ENCODE data around the gene RGS6. TPM values are rescaled to one million over a fixed set of nuclear protein-coding genes. Genes with fewer than 3 reads are reported as not detected.

Gene RGS6
- total RNA-seq, 1 donor from 2014 or later, result 2.8 TPM

GRCh38 chr14:72528059-72528862 is 596.0 kb downstream of the RGS6 start:
- Mint-ChIP-seq H3K9me3 (peaks cover 7% of the 10 kb centered on the region), H3K4me1 (peaks cover 4% of the 10 kb centered on the region), H3K36me3 (ENCODE audit: low read depth) (peaks cover under 1% of the 10 kb centered on the region), H3K4me3 (no peak overlapping the region), H3K27ac (ENCODE audit: unreplicated experiment) (no peak overlapping the region), H3K27me3 (ENCODE audit: low read depth) (no peaks in the 10 kb centered on the region)
- DNase-seq (ENCODE audit: low read depth, low spot score), result no peak
- no peak for TF ChIP-seq CTCF (conservative IDR thresholded peaks at IDR 0.05)

GRCh38 chr14:72528863-72529175 is 596.6 kb downstream of the RGS6 start:
- no peak for TF ChIP-seq CTCF (conservative IDR thresholded peaks at IDR 0.05)
- H3K4me1 Mint-ChIP-seq, result peaks cover 4% of the 10 kb centered on the region
- peaks cover 12% of the 10 kb centered on the region for H3K9me3 Mint-ChIP-seq
- peaks cover 6% of the 10 kb centered on the region for H3K36me3 Mint-ChIP-seq (ENCODE audit: low read depth)
- no peak overlapping the region for H3K4me3 Mint-ChIP-seq
- no peaks in the 10 kb centered on the region for H3K27me3 Mint-ChIP-seq (ENCODE audit: low read depth)
- DNase-seq (ENCODE audit: low read depth, low spot score), result no peak
- H3K27ac Mint-ChIP-seq (ENCODE audit: unreplicated experiment), result no peak overlapping the region

GRCh38 chr14:72532686-72533454 is 600.6 kb downstream of the RGS6 start:
- DNase-seq (ENCODE audit: low read depth, low spot score), result no peak
- Mint-ChIP-seq H3K27me3 (ENCODE audit: low read depth) (no peaks in the 10 kb centered on the region), H3K9me3 (peaks cover 18% of the 10 kb centered on the region), H3K36me3 (ENCODE audit: low read depth) (peaks cover 8% of the 10 kb centered on the region), H3K27ac (ENCODE audit: unreplicated experiment) (no peak overlapping the region), H3K4me1 (peaks cover 4% of the 10 kb centered on the region), H3K4me3 (no peak overlapping the region)
- no peak for TF ChIP-seq CTCF (conservative IDR thresholded peaks at IDR 0.05)

- peaks cover 18% of the 10 kb centered on the region for H3K9me3 Mint-ChIP-seq
- no peak overlapping the region for H3K4me3 Mint-ChIP-seq
- no peak for DNase-seq (ENCODE audit: low read depth, low spot score)
- no peaks in the 10 kb centered on the region for H3K27me3 Mint-ChIP-seq (ENCODE audit: low read depth)
- H3K27ac Mint-ChIP-seq (ENCODE audit: unreplicated experiment), result no peak overlapping the region
- TF ChIP-seq CTCF (conservative IDR thresholded peaks at IDR 0.05), result no peak
- H3K4me1 Mint-ChIP-seq, result peaks cover 6% of the 10 kb centered on the region
- peaks cover 8% of the 10 kb centered on the region for H3K36me3 Mint-ChIP-seq (ENCODE audit: low read depth)
Observed at GRCh38 chr14:72535485-72535884, 603.3 kb downstream of the RGS6 start.

DNA sequence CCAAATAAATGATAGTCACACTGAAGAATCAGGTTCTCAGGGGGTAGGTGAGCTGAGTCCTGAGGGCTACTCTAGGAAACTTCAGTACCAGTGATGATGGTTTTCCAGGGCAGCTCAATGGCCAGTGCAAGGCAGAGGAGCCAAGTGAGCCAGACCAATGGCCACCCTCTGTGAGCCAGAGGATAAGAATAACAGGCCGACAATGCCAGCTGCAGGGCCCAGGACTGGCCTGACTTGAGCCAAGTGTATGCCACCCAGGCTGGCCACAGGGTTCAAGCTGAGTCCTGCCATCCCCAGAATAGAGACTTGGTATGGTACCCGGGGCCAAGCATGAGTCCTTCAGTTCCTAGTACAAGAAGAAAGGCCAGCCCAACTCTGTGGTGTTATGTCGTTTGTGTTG is 606.2 kb downstream of the RGS6 start:
- no peak for TF ChIP-seq CTCF (conservative IDR thresholded peaks at IDR 0.05)
- Mint-ChIP-seq H3K9me3 (peaks cover 11% of the 10 kb centered on the region), H3K27ac (ENCODE audit: unreplicated experiment) (no peak overlapping the region), H3K4me3 (no peak overlapping the region), H3K27me3 (ENCODE audit: low read depth) (no peaks in the 10 kb centered on the region), H3K4me1 (peaks cover 6% of the 10 kb centered on the region), H3K36me3 (ENCODE audit: low read depth) (peaks cover 6% of the 10 kb centered on the region)
- DNase-seq (ENCODE audit: low read depth, low spot score), result no peak

All from neural crest cell (in vitro differentiated cells).